Measurements from ENCODE around the gene GLRX3.

GRCh38 chr10:130221456-130222375, 85.5 kb downstream of the GLRX3 start:
- TF ChIP-seq, protein P1, sequence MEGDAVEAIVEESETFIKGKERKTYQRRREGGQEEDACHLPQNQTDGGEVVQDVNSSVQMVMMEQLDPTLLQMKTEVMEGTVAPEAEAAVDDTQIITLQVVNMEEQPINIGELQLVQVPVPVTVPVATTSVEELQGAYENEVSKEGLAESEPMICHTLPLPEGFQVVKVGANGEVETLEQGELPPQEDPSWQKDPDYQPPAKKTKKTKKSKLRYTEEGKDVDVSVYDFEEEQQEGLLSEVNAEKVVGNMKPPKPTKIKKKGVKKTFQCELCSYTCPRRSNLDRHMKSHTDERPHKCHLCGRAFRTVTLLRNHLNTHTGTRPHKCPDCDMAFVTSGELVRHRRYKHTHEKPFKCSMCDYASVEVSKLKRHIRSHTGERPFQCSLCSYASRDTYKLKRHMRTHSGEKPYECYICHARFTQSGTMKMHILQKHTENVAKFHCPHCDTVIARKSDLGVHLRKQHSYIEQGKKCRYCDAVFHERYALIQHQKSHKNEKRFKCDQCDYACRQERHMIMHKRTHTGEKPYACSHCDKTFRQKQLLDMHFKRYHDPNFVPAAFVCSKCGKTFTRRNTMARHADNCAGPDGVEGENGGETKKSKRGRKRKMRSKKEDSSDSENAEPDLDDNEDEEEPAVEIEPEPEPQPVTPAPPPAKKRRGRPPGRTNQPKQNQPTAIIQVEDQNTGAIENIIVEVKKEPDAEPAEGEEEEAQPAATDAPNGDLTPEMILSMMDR (IDR thresholded peaks at IDR 0.05): no peak
- no peak for TF ChIP-seq POLR2AphosphoS5 (IDR thresholded peaks at IDR 0.05)
